Neural cell (in vitro differentiated cells): Measurements from ENCODE around the gene CDH5. TPM values are rescaled to one million over a fixed set of nuclear protein-coding genes. Genes with fewer than 3 reads are reported as not detected.

Source experiments
- H2AFZ ChIP-seq: fragments of 200-600, 300-800 bp; sonication (generic), shearing (Covaris generic); 2 replicates; pipeline ENCODE4 v1.6.0; 2014; ENCODE audit warnings: low read depth, mild to moderate bottlenecking, antibody characterized with exemption, low read length, moderate library complexity
- H3F3A ChIP-seq: fragments of 200-600 bp; shearing (Covaris generic); 2 replicates; pipeline ENCODE4 v1.6.1; 2016; ENCODE audit warnings: mild to moderate bottlenecking, moderate library complexity, mixed read lengths, antibody characterized with exemption, low read length; ENCODE audit not compliant: insufficient read depth, poor library complexity, severe bottlenecking
- H3K27ac ChIP-seq: fragments of 200-600, 300-800 bp; sonication (generic), shearing (Covaris generic); 2 replicates; pipeline ENCODE4 v1.5.1; 2014; ENCODE audit warnings: mild to moderate bottlenecking, low read length, moderate library complexity
- H3K27me3 ChIP-seq: fragments of 300-800, 200-600 bp; sonication (generic), shearing (Covaris generic); 2 replicates; pipeline ENCODE4 v1.6.0; 2014; ENCODE audit warnings: mild to moderate bottlenecking, low read depth, low read length, moderate library complexity; ENCODE audit not compliant: insufficient read depth
- H3K36me3 ChIP-seq: fragments of 300-800, 200-600 bp; sonication (generic), shearing (Covaris generic); 2 replicates; pipeline ENCODE4 v1.5.1; 2014; ENCODE audit warnings: mild to moderate bottlenecking, antibody characterized with exemption, low read length, moderate library complexity; ENCODE audit not compliant: insufficient read depth
- H3K4me2 ChIP-seq: fragments of 300-800, 200-600 bp; sonication (generic), shearing (Covaris generic); 2 replicates; pipeline ENCODE4 v1.6.0; 2014; ENCODE audit warnings: mild to moderate bottlenecking, low read length
- H3K4me3 ChIP-seq: fragments of 300-800, 200-600 bp; sonication (generic), shearing (Covaris generic); 2 replicates; pipeline ENCODE4 v1.5.1; 2014; ENCODE audit warnings: mild to moderate bottlenecking, low read length, moderate library complexity
- H3K79me2 ChIP-seq: fragments of 200-600 bp; shearing (Covaris generic); replicated peaks from 2 replicates; pipeline ENCODE4 v1.6.0; 2014; ENCODE audit warnings: mild to moderate bottlenecking, low read length, moderate library complexity; ENCODE audit not compliant: insufficient read depth
- H3K9ac ChIP-seq: fragments of 300-800, 200-600 bp; sonication (generic), shearing (Covaris generic); 2 replicates; pipeline ENCODE4 v1.6.1; 2016; ENCODE audit warnings: mild to moderate bottlenecking, low read length, mixed read lengths
- H3K9me2 ChIP-seq: fragments of 200-600 bp; shearing (Covaris generic); 2 replicates; pipeline ENCODE4 v1.6.1; 2016; ENCODE audit warnings: mild to moderate bottlenecking, low read length, mixed read lengths; ENCODE audit not compliant: insufficient read depth
- H3K9me3 ChIP-seq: fragments of 200-600, 300-800 bp; sonication (generic), shearing (Covaris generic); 2 replicates; pipeline ENCODE4 v1.6.1; 2016; ENCODE audit warnings: mild to moderate bottlenecking, mixed run types, low read length, moderate library complexity, mixed read lengths
- H4K20me1 ChIP-seq: fragments of 200-600 bp; shearing (Covaris generic); 2 replicates; pipeline ENCODE4 v1.6.1; 2016; ENCODE audit warnings: mild to moderate bottlenecking, mixed run types; ENCODE audit not compliant: insufficient read depth
- CTCF ChIP-seq: fragments of 450-650 bp; IDR thresholded peaks from 2 replicates; pipeline ENCODE4 v1.5.1; 2014; ENCODE audit warnings: antibody characterized with exemption, mild to moderate bottlenecking, moderate library complexity; ENCODE audit not compliant: poor library complexity, severe bottlenecking
- EP300 ChIP-seq: fragments of 450-650 bp; conservative IDR thresholded peaks from 2 replicates; pipeline ENCODE4 v1.6.1; 2014; ENCODE audit warnings: antibody characterized with exemption, mild to moderate bottlenecking, moderate library complexity; ENCODE audit not compliant: poor library complexity, severe bottlenecking
- EZH2 ChIP-seq: fragments of 200-600, 300-800 bp; shearing (Covaris generic), sonication (generic); IDR thresholded peaks from 2 replicates; pipeline ENCODE4 v1.6.1; 2014; ENCODE audit warnings: antibody characterized with exemption, low read length, borderline replicate concordance, mild to moderate bottlenecking; ENCODE audit not compliant: insufficient read depth, poor library complexity, severe bottlenecking
- MXI1 ChIP-seq: fragments of 450-650 bp; conservative IDR thresholded peaks from 2 replicates; pipeline ENCODE4 v1.6.1; 2014; ENCODE audit warnings: antibody characterized with exemption, mild to moderate bottlenecking; ENCODE audit not compliant: poor library complexity, severe bottlenecking
- POLR2AphosphoS5 ChIP-seq: IDR thresholded peaks from 2 replicates; pipeline ENCODE4 v1.6.1; 2012
- RAD21 ChIP-seq: fragments of 450-650 bp; conservative IDR thresholded peaks from 2 replicates; pipeline ENCODE4 v1.6.1; 2014; ENCODE audit warnings: antibody characterized with exemption, mild to moderate bottlenecking, moderate library complexity
- REST ChIP-seq: IDR thresholded peaks from 2 replicates; pipeline ENCODE4 v1.6.1; 2012; ENCODE audit warnings: borderline replicate concordance
- SMC3 ChIP-seq: fragments of 450-650 bp; conservative IDR thresholded peaks from 2 replicates; pipeline ENCODE4 v1.6.1; 2014; ENCODE audit warnings: antibody characterized with exemption, mild to moderate bottlenecking, moderate library complexity; ENCODE audit not compliant: poor library complexity
- TAF1 ChIP-seq: IDR thresholded peaks from 2 replicates; pipeline ENCODE4 v1.6.1; 2012; ENCODE audit warnings: low read depth
- polyA plus RNA-seq: library from polyadenylated mRNA; depleted of rRNA; stranded (reverse); fragments of >200 nt; gene quantifications from 2 replicates; pipeline ENCODE4 v1.2.3, GENCODE V29; 2014

The CDH5 gene
- polyA plus RNA-seq, 1 donor from 2014 or later, result not detected

GRCh38 chr16:66395806-66396555, 29.5 kb downstream of the CDH5 start:
- Histone ChIP-seq H3K27ac (no peak overlapping the region), H3K36me3 (no peaks in the 10 kb centered on the region), H4K20me1 (no peaks in the 10 kb centered on the region), H3K79me2 (no peaks in the 10 kb centered on the region), H2AFZ (no peak overlapping the region), H3K9me2 (no peaks in the 10 kb centered on the region), H3K27me3 (no peaks in the 10 kb centered on the region), H3K4me3 (no peak overlapping the region), H3F3A (no peaks in the 10 kb centered on the region), H3K9ac (no peak overlapping the region), H3K4me2 (no peak overlapping the region), H3K9me3 (no peaks in the 10 kb centered on the region)
- TF ChIP-seq REST, result no peak
- no peak for TF ChIP-seq MXI1
- no peak for TF ChIP-seq SMC3
- TF ChIP-seq RAD21, result no peak
- no peak for TF ChIP-seq POLR2AphosphoS5
- TF ChIP-seq TAF1, result no peak
- TF ChIP-seq EP300, result no peak
- TF ChIP-seq CTCF, result no peak
- no peak for TF ChIP-seq EZH2

DNA sequence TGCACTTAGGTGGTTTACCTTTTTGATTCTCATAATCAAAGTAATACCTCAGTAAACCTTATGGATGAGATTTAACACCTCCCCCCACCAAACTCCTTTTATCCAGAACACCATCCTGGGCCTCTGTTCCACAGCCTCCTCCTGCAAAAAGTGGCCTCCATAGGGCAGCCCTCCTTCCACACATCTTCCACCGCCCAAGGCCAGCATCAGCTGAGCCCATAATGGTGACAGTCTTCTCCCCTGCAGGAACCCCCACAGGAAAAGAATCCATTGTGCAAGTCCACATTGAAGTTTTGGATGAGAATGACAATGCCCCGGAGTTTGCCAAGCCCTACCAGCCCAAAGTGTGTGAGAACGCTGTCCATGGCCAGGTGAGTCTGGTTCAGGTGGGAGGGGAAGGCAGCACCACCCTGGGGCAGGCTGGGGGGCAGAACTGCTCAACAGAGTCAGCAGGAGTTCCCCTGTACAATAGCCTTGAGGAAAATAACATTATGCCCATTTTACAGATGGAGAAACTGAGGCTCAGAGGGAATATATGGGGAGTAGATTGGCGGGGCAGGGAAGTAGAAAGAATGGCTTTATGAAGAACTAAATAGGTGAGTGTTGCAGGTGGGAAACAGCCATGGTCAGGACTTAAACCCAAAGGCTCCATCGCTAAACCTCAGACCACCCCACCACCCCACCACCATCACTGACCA, 31.4 kb downstream of the CDH5 start:
- H3K79me2 ChIP-seq, result no peaks in the 10 kb centered on the region
- no peaks in the 10 kb centered on the region for H3K9me2 ChIP-seq
- H2AFZ ChIP-seq, result no peak overlapping the region
- no peaks in the 10 kb centered on the region for H3K36me3 ChIP-seq
- H3K9me3 ChIP-seq, result no peaks in the 10 kb centered on the region
- H3K9ac ChIP-seq, result no peak overlapping the region
- H3F3A ChIP-seq, result no peaks in the 10 kb centered on the region
- H3K4me3 ChIP-seq, result no peak overlapping the region
- H4K20me1 ChIP-seq, result no peaks in the 10 kb centered on the region
- TF ChIP-seq MXI1 (no peak), EZH2 (no peak), EP300 (no peak), CTCF (no peak), REST (no peak), TAF1 (no peak), POLR2AphosphoS5 (no peak), SMC3 (no peak), RAD21 (no peak)
- no peaks in the 10 kb centered on the region for H3K27me3 ChIP-seq
- no peak overlapping the region for H3K4me2 ChIP-seq
- no peak overlapping the region for H3K27ac ChIP-seq
